HG03064 (cell line): Measurements from ENCODE around the gene ERGIC2.
"Not testable (repeated sequence)": the region's sequence is repeated elsewhere in the genome, so short reads cannot be mapped to it uniquely, and the experiment has no call there.

ENCODE experiments used
- ATAC-seq: cut with Tn5 transposase; IDR thresholded peaks from one replicate; pipeline ENCODE4 v1.9.1; 2021; ENCODE audit warnings: low read depth; ENCODE audit not compliant: unreplicated experiment

The ERGIC2 gene

DNA sequence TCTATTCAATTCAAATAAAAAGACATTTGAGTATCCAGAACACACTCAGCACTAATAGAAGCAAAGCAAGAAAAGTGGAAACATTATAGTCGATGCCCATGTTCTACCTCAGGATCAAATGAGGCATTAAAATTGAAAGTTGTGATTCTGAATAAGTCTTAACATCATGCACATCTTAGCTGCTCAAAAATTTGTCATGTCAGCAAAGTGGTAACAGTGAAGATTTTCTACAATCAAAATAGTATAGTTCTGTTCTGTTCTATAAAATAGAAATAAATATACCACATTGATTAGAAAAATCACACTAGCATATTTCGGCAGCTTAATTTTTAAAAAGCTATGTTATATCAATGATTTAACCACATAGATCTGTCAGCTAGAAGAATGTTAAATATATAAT, 74.7 kb downstream of the ERGIC2 start:
- ATAC-seq = no peak

DNA sequence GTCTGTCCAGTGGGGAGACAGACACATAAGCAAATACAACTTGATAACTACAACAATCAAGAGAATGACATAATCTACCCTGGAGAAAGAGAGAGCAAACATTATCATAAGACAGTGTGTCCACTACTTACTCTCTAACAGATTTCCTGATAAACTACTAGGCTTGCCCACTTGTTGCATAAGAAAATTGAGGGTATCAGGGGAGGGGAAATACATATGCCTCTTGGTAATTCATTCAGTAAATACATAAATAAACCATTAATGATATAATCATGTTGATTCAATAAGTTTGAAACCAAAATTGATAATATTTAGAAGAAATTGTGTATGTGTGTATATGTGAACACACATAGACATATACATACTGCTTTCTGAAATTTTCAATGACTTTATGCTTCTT, 76.6 kb downstream of the ERGIC2 start:
- no peak for ATAC-seq

DNA sequence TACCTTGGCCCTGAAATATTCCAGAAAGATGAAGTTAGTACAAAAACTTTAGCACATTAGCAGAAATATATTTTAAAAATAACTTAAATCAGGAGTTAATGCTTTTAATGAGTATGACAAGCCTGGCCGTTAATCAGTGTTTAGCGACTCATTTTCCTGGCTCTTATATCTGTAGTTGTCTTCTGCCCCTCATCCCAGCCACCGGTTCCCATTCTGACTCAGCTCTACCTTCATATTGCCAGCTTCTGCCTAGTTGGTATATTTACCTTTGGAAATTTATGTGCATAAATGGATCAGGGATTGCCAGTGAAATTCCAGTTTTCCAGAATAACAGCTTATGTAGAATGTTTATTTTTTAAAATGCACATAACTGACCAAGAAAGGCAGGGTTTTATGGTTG, 79.9 kb downstream of the ERGIC2 start:
- no peak for ATAC-seq

DNA sequence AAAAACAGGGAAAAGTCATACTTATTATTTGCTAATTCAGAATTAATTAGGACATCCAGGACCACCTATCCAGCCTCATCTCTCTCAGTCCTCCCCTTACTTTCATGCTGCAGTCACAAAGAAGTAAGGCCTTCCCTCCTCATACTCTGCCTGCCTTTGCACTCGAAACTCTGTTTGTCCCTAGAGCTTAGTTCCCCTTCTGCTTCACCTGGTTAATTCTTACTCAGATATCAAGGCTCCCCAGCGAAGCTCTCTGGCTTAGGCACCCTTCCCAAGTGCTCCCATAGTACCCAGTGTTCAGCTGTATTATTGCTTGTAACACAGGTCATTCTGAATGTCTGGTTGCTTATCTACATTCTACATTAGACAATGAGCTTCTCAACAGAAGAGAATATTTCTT, 81.3 kb downstream of the ERGIC2 start:
- no peak for ATAC-seq

DNA sequence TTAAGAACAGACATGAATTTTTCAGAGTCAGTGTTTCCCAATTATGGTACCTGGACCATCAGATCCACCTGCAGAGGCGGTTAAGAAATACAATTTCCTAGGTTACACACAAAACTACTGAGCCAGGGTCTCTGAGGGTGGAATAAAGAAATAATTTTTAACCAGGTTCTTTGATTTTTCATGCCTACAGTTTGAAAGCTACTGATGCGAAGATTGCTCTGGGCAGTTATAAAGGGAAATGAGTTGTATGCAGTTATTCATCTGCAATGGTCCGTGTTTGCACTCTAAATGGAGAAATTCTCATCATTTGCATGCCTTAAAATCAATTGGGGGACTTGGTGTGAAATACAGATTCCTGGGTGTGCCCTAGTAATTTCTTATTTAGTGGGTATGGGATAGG, 89.7 kb downstream of the ERGIC2 start:
- no peak for ATAC-seq

DNA sequence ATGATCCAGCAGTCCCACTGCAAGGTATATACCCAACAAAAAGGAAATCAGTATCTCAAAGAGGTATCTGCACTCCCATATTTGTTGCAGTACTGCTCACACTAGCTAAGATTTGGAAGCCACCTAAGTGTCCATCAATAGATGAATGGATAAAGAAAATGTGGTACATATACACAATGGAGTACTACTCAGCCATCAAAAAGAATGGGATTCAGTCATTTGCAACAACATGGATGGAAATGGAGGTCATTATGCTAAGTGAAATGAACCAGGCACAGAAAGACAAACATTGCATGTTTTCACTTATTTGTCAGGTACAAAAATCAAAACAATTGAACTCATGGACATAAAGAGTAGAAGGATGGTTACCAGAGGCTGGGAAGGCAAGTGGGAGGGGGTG, 90.5 kb downstream of the ERGIC2 start:
- not testable (repeated sequence) for ATAC-seq

DNA sequence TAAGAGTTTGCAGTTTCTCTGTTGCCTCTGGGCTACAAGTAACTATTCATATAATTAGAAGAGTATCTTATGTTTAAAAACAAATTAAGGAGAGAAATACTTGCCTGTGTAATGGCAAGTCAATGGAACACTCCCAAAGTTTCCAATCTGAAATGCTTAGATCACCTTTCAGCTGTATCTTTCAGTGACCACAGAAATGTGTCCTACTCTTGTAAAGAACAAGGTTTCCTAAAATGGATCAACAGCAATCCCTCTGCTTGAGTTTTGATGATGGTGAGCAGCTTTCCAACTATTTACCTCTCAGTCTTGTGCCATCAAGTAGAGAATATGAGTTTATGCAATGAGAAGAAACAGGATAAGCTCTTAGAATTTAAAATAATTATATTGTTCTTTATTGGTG, 92.9 kb downstream of the ERGIC2 start:
- ATAC-seq = no peak

DNA sequence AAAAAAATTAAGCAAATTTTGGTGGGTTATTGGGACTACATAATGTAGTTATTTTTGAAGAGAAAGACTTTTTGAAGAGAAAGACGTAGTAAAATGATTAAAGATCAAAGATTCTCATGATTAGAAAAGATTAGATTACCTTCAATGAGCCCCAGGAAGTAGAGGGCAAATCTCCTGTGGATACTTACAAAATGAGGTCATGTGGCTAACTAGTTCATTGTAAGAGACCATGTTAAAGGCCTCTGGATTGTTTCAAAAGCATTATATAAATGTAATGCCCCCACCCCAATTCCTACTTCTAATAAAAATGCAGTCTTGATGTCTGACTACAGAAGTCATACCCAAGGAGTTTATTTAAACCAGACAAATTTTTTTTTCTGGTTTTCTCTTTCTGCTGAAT, 93.3 kb downstream of the ERGIC2 start:
- ATAC-seq = no peak
